IPS DF 6.9 (cell line): ENCODE data around the gene CTRB1.

ENCODE experiments used
- DNase-seq: peaks from one replicate; pipeline ENCODE4 v3.0.0-alpha.2; 2013; ENCODE audit warnings: low read depth, low spot score
- H3K27ac ChIP-seq: one replicate; pipeline ENCODE4 v1.5.1; 2013; ENCODE audit warnings: low read length, control low read depth
- H3K27me3 ChIP-seq: 2 replicates; pipeline ENCODE4 v1.6.1; 2013; ENCODE audit warnings: mild to moderate bottlenecking, low read length; ENCODE audit not compliant: control insufficient read depth, insufficient read depth
- H3K36me3 ChIP-seq: 2 replicates; pipeline ENCODE4 v1.6.1; 2013; ENCODE audit warnings: low read length; ENCODE audit not compliant: control insufficient read depth, insufficient read depth
- H3K4me1 ChIP-seq: 2 replicates; pipeline ENCODE4 v1.6.1; 2013; ENCODE audit warnings: low read length; ENCODE audit not compliant: control insufficient read depth, insufficient read depth
- H3K4me3 ChIP-seq: 2 replicates; pipeline ENCODE4 v1.5.1; 2013; ENCODE audit warnings: mild to moderate bottlenecking, low read length
- H3K9me3 ChIP-seq: 2 replicates; pipeline ENCODE4 v1.6.1; 2013; ENCODE audit warnings: low read length, inconsistent platforms; ENCODE audit not compliant: control insufficient read depth, insufficient read depth
- WGBS: extraction: QIAGEN DNeasy Blood & Tissue Kit; methylation state at CpG from one replicate; pipeline ENCODE4 v1.1.7; 2013; ENCODE audit warnings: mixed read lengths, missing lambda C conversion rate; ENCODE audit not compliant: insufficient read length, insufficient coverage; 5-methylcytosine and 5-hydroxymethylcytosine counted together

CTRB1 gene

DNA sequence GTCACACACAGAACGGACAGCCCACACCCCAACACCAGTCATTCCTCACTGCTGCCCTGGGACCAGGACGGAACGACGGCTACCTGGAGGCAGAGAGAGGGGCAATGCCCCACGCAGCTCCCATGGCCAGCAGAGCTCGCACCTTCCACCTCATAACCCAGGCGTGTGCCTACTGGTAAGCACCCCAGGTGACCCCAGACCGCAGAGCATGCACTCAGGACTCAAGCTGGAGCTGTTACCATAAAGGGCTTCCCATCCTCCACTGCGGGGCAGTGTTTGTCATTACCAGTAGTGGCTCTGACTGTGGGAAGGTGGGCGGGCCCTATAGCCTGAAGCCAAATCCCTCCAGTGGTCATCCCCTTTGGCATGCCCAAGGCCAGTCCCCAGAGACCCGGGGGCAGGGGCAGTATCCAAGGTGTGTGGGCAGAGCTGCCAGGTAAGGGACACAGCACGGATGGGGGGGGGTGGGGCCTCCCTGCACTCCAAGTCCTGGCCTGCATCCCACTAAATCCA, 37.3 kb downstream of the CTRB1 start:
- H3K27ac ChIP-seq, result no peak overlapping the region
- no CpG with 5 or more reads among the region's 12 CpGs for WGBS
- H3K27me3 ChIP-seq, result no peaks in the 10 kb centered on the region
- H3K4me1 ChIP-seq, result peaks cover 34% of the 10 kb centered on the region
- H3K9me3 ChIP-seq, result no peaks in the 10 kb centered on the region
- H3K4me3 ChIP-seq, result no peak overlapping the region
- H3K36me3 ChIP-seq, result no peaks in the 10 kb centered on the region
- DNase-seq, result no peak

DNA sequence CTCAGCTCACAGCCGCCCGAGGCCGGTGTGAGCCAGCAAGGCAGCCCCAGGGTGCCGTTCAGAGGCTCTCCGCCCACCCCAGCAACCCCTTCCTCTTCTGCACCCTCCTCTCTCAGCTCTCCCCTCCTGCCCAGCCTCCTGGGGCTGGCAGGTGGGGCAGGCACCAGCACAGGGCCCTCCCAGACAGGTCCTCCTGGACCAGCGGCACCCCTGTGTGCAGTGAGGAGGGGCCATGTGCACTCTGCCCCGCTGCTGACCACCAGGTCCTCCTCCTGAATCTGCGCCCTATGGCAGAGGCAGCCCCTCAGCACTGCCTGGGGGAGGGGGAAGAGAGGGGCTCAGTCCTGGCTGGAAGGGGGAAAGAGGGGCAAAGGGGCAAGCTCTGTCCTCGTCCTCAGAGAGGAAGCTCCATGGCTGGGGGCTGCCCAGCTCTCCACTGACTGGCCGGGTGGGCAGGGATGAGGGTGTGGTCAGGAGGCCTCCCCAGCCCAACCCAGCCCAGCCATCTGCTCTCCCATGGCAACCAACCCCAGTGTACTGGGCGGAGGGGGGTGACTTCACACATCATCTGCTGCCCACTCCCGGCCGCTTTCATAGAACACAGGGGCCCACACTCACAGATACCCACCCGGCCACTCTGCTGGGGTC, 38.0 kb downstream of the CTRB1 start:
- Histone ChIP-seq H3K36me3 (no peaks in the 10 kb centered on the region), H3K9me3 (no peaks in the 10 kb centered on the region), H3K27me3 (no peaks in the 10 kb centered on the region), H3K4me3 (no peak overlapping the region), H3K4me1 (peaks cover 39% of the 10 kb centered on the region), H3K27ac (no peak overlapping the region)
- WGBS, result no CpG with 5 or more reads among the region's 14 CpGs
- DNase-seq, result no peak

DNA sequence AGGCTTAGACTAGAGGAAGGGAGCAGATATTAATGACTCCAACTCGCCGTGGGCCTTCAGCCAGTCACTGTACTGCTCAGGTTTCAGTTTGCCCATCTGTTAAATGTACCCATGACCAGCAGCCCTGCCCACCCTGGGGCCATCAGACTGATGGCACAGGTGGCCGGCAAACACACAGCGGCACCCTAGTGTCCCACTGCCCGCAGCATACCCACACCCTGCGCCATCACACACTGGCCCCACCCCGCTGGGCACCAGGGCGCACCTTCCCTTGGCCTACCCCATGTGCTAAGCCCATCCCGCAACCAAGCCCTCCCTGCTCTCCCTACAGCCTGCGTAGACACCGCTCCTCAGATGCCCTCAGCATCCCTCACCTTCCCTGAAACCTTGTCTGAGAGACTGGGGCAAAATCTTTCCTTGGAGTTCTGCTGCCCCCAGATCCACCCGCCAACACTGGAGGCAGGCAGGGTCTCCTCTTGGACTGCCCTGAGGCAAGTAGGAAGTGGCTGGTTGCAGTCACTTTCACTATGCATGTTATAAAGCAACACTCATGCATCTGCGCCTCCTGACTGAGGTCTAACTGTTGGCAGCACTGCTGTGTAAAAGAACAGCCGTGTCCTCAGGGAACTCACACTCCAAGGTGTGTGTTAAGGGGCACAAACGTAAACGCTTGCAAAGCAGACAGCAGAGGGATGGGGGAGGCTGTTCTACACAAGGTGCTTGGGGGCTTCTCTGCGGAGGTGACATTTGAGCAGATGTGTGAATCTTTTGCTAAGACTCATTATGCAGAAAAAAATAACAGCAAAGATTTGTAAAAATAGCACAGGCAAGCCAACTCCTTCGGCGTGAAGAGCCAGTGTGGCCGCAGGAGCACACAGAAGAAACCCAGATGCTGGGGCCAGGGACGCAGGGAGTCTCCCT, 39.4 kb downstream of the CTRB1 start:
- no peaks in the 10 kb centered on the region for H3K9me3 ChIP-seq
- WGBS, result no CpG with 5 or more reads among the region's 21 CpGs
- no peak for DNase-seq
- peaks cover 29% of the 10 kb centered on the region for H3K4me1 ChIP-seq
- H3K27ac ChIP-seq, result no peak overlapping the region
- H3K36me3 ChIP-seq, result peaks cover 6% of the 10 kb centered on the region; the same call in 1 of the 2 replicates
- no peaks in the 10 kb centered on the region for H3K27me3 ChIP-seq
- no peak overlapping the region for H3K4me3 ChIP-seq

DNA sequence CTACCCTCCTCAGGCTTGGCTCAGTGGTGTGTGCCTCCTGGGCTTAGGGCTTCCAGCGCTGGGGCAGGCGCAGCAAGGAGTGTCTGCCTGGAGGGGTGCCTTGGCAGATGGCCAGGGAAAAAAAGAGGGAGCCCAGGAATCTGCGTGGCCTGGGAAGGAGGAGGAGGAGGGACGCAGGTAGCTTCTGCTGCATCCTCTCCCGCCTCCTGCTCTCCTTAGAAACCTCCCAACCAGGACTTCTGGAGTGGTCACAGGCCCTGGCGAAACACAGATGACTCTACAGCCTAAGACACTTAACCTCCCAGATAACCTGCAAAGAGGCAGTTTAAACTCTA, 40.0 kb downstream of the CTRB1 start:
- Histone ChIP-seq H3K27ac (no peak overlapping the region), H3K4me3 (no peak overlapping the region), H3K4me1 (peaks cover 28% of the 10 kb centered on the region), H3K27me3 (no peaks in the 10 kb centered on the region), H3K9me3 (no peaks in the 10 kb centered on the region), H3K36me3 (peaks cover 6% of the 10 kb centered on the region; the same call in 1 of the 2 replicates)
- WGBS, result no CpG with 5 or more reads among the region's 6 CpGs
- DNase-seq, result no peak

DNA sequence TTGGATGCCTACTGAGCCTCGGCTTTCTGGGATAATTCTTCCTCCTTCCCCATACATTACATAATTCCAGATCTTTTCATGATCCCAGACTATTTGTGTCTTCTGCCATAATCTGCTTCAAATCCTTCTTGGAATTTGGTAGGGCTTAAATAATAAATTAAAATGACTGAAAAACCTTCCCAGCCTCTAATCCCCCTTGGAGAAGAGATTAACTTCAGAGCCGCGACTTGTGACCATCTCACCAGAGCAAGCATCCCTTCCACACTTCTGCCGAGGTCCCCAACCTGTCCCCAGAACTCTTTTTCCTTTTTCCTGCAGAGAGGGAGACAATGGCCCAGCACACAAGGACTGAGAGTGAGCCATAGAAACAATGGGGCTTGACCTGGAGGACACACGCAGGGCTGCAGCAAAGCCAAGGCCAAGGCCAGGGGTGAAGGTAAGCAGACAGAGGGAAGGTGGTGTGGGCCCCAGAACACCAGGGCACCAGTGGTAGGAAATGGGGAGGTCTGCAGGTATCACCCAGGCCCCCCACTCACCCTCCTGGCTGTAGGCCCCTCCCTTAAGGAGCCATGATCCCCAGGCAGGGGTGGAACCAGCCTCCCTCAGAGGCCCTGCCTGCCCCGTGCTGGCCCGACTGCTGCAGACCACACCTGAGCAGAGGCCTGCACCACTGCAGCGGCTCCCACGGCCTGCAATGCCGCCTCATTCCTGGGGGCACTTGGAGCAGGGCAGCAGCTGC, 42.2 kb downstream of the CTRB1 start:
- Histone ChIP-seq H3K4me3 (no peak overlapping the region), H3K27ac (no peak overlapping the region), H3K9me3 (no peaks in the 10 kb centered on the region), H3K27me3 (no peaks in the 10 kb centered on the region), H3K36me3 (peaks cover 6% of the 10 kb centered on the region; the same call in 1 of the 2 replicates), H3K4me1 (peaks cover 18% of the 10 kb centered on the region)
- no CpG with 5 or more reads among the region's 10 CpGs for WGBS
- DNase-seq, result no peak

DNA sequence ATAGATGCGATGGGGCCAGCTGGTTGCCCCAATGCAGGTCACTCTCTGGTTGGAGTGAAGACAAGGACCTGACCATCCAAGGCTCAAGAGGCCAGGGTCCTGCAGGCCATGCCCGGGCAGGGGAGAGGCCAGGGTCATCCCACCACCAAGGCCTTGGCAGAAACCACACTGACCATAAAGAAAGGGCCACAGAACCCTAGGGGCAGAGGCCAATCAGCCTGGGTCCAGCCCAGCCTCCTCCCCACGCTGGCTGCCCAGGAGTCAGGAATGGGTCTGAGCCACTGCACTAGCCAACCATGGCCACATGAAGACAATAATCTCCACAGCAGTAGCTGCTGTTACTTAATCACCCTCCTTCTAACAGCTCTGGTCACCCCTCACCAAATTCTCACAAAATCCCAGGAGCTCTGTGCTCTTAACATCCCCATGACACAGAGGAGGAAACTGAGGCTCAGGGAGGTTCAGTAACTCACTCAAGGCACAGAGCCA, 42.8 kb downstream of the CTRB1 start:
- no CpG with 5 or more reads among the region's 3 CpGs for WGBS
- H3K9me3 ChIP-seq, result no peaks in the 10 kb centered on the region
- H3K36me3 ChIP-seq, result peaks cover 6% of the 10 kb centered on the region; the same call in 1 of the 2 replicates
- H3K27ac ChIP-seq, result no peak overlapping the region
- no peak for DNase-seq
- H3K27me3 ChIP-seq, result no peaks in the 10 kb centered on the region
- no peak overlapping the region for H3K4me3 ChIP-seq
- H3K4me1 ChIP-seq, result peaks cover 14% of the 10 kb centered on the region

DNA sequence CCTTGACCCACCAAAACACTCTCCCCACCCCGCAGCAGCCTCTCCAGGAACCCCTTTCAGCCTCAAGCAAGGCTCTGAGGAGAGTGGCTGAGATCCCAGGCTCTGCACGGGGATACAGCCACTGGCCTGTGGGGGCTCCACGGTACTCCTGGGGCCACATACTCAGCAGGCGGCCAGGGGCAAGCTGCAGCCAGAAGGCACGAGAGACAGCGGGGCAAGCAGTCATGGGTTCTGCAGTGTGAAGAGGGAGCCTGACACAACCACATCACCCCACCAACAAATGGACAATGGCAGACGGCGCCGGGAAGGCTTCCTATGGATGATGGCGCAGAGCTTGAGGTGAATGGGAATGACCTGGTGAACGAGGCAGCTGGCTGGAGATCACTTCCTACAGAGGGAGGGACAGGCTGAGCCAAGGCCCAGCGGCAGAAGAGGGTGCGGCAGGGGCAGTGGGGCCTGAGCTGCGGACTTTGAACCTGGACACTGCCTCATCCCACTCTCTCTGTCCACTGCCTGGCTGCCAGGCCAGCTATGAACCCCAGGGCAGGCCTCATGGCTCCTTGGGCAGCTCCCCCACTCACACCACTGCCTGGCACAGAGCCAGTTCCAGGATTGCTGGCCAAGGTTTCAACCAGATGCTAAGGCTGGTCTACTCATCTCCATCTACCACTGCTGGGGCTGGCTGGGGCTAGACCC, 43.5 kb downstream of the CTRB1 start:
- H3K36me3 ChIP-seq, result peaks cover 6% of the 10 kb centered on the region; the same call in 1 of the 2 replicates
- no peaks in the 10 kb centered on the region for H3K9me3 ChIP-seq
- DNase-seq, result no peak
- no peak overlapping the region for H3K27ac ChIP-seq
- no peak overlapping the region for H3K4me3 ChIP-seq
- H3K4me1 ChIP-seq, result peaks cover 11% of the 10 kb centered on the region
- WGBS, result no CpG with 5 or more reads among the region's 14 CpGs
- H3K27me3 ChIP-seq, result no peaks in the 10 kb centered on the region

DNA sequence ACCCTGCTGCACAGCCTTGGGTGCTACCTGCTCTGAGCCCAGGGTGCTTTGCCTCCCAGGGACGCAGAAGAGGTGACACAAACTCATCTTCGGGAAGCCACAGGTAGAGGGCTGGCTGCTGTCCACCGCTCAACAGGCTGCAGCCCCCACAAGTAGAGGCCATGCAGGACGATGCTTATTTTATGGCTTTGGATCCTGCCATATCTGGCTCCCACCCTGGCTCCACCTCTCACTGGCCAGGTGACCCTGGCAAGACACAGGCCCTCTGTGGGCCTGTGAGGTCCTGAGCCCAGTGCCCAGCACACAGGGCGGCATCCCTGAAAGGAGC, 44.0 kb downstream of the CTRB1 start:
- Histone ChIP-seq H3K4me1 (peaks cover 11% of the 10 kb centered on the region), H3K4me3 (no peak overlapping the region), H3K27ac (no peak overlapping the region), H3K9me3 (no peaks in the 10 kb centered on the region), H3K36me3 (peaks cover 6% of the 10 kb centered on the region; the same call in 1 of the 2 replicates), H3K27me3 (no peaks in the 10 kb centered on the region)
- DNase-seq, result no peak
- no CpG with 5 or more reads among the region's 5 CpGs for WGBS

DNA sequence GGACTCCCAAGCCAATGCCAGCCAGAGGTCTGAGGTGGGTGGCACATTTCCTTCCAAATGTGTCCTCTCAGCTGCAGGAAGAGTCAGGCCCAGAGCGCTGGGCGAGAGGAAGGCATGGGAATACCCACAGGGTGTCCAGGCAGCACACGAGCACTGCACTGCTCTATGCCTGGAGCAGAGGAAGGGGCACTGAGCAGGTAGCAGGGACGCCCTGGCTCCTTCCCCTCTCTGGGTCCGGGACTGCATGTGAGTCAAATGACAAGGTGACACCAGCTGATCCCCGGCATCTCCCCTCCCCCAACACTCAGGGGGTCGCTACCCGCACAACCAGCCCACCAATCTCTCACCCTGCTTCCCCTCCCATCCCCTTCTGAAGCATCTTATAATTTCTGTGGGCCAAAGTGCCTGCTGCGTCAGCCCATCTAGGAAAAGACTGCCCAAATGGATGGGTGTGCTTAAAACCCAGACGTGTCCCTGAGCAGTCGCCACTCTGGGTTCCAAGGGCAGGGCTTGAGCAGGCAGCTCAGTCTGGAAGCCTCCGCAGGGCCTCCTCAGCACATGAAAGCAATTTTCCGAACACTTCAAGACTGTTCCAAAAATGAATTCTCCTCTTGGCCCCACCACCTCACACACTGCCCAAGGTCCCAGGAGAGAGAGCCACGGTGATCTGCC, 44.6 kb downstream of the CTRB1 start:
- no peak overlapping the region for H3K27ac ChIP-seq
- H3K36me3 ChIP-seq, result peaks cover 6% of the 10 kb centered on the region; the same call in 1 of the 2 replicates
- DNase-seq, result no peak
- H3K4me3 ChIP-seq, result no peak overlapping the region
- H3K4me1 ChIP-seq, result peaks cover 11% of the 10 kb centered on the region
- no peaks in the 10 kb centered on the region for H3K27me3 ChIP-seq
- no CpG with 5 or more reads among the region's 14 CpGs for WGBS
- H3K9me3 ChIP-seq, result no peaks in the 10 kb centered on the region
